Liver (tissue), 9 donors: ENCODE data around the gene CCDC39. TPM values are rescaled to one million over a fixed set of nuclear protein-coding genes. Genes with fewer than 3 reads are reported as not detected.

Experiments
- DNase-seq: peaks from one replicate; pipeline ENCODE4 v3.0.0-alpha.2; 2017; ENCODE audit warnings: low spot score
- H3K27ac ChIP-seq, 2 donors: one replicate each; pipeline ENCODE4 v1.7.0; 2013; ENCODE audit warnings: inconsistent platforms in 2 of 2, low read length in 2 of 2, control low read depth in 1 of 2, low read depth in 1 of 2, mild to moderate bottlenecking in 1 of 2
- H3K27me3 ChIP-seq, 4 donors: one replicate each; pipeline versions ENCODE4 v1.6.1 to v1.7.0; 2013; ENCODE audit warnings: low read length in 3 of 4, inconsistent platforms in 1 of 4, mild to moderate bottlenecking in 1 of 4, moderate library complexity in 1 of 4; ENCODE audit not compliant: control insufficient read depth in 4 of 4, insufficient read depth in 4 of 4
- H3K36me3 ChIP-seq, 4 donors: one replicate each; pipeline versions ENCODE4 v1.6.1 to v1.7.0; 2013; ENCODE audit warnings: low read length in 3 of 4, mild to moderate bottlenecking in 3 of 4, low read depth in 1 of 4, moderate library complexity in 1 of 4; ENCODE audit not compliant: control insufficient read depth in 4 of 4, insufficient read depth in 3 of 4
- H3K4me1 ChIP-seq, 4 donors: one replicate each; pipeline versions ENCODE4 v1.6.1 to v1.7.0; 2013; ENCODE audit warnings: low read length in 3 of 4, mild to moderate bottlenecking in 3 of 4, moderate library complexity in 1 of 4; ENCODE audit not compliant: control insufficient read depth in 4 of 4, insufficient read depth in 4 of 4
- H3K4me3 ChIP-seq, 3 donors: one replicate each; pipeline versions ENCODE4 v1.6.1 to v1.7.0; 2013; ENCODE audit warnings: low read length in 3 of 3, control low read depth in 1 of 3, low read depth in 1 of 3, mild to moderate bottlenecking in 1 of 3
- H3K9ac ChIP-seq, 2 donors: one replicate each; pipeline ENCODE4 v1.7.0; 2013; ENCODE audit warnings: low read length in 2 of 2, mild to moderate bottlenecking in 2 of 2, moderate library complexity in 2 of 2, control low read depth in 1 of 2, low read depth in 1 of 2
- H3K9me3 ChIP-seq, 4 donors: one replicate each; pipeline versions ENCODE4 v1.6.1 to v1.7.0; 2013; ENCODE audit warnings: low read length in 3 of 4; ENCODE audit not compliant: control insufficient read depth in 4 of 4
- EGR1 ChIP-seq, 2 donors: IDR thresholded peaks; 2 replicates each; pipeline ENCODE4 v1.6.1; 2016 to 2018; ENCODE audit warnings: antibody characterized with exemption in 2 of 2, low read depth in 2 of 2
- FOXA1 ChIP-seq: IDR thresholded peaks from 2 replicates; pipeline ENCODE4 v1.6.1; 2016; ENCODE audit warnings: antibody characterized with exemption
- FOXA2 ChIP-seq: IDR thresholded peaks from 2 replicates; pipeline ENCODE4 v1.6.1; 2016; ENCODE audit warnings: antibody characterized with exemption
- GABPA ChIP-seq, 2 donors: IDR thresholded peaks in 1 of 2; conservative IDR thresholded peaks in 1 of 2; 2 replicates each; pipeline ENCODE4 v1.6.1; 2016; ENCODE audit warnings: antibody characterized with exemption in 2 of 2, mild to moderate bottlenecking in 1 of 2, moderate library complexity in 1 of 2
- HNF4A ChIP-seq, 2 donors: conservative IDR thresholded peaks; 2 replicates each; pipeline ENCODE4 v1.6.1; 2016; ENCODE audit warnings: antibody characterized with exemption in 2 of 2, mild to moderate bottlenecking in 2 of 2
- HNF4G ChIP-seq: IDR thresholded peaks from 2 replicates; pipeline ENCODE4 v1.6.1; 2016; ENCODE audit warnings: antibody characterized with exemption
- JUND ChIP-seq, 2 donors: IDR thresholded peaks; 2 replicates each; pipeline ENCODE4 v1.6.1; 2016; ENCODE audit warnings: antibody characterized with exemption in 2 of 2
- NR2F2 ChIP-seq: IDR thresholded peaks from 2 replicates; pipeline ENCODE4 v1.6.1; 2016; ENCODE audit warnings: antibody characterized with exemption
- RAD21 ChIP-seq, 2 donors: IDR thresholded peaks; 2 replicates each; pipeline ENCODE4 v1.6.1; 2016; ENCODE audit warnings: antibody characterized with exemption in 2 of 2, mild to moderate bottlenecking in 2 of 2
- RXRA ChIP-seq, 2 donors: IDR thresholded peaks; 2 replicates each; pipeline ENCODE4 v1.6.1; 2017 to 2018; ENCODE audit warnings: antibody characterized with exemption in 2 of 2, mild to moderate bottlenecking in 1 of 2
- SP1 ChIP-seq: IDR thresholded peaks from 2 replicates; pipeline ENCODE4 v1.6.1; 2018; ENCODE audit warnings: antibody characterized with exemption, mild to moderate bottlenecking
- TAF1 ChIP-seq: conservative IDR thresholded peaks from 2 replicates; pipeline ENCODE4 v1.6.1; 2016; ENCODE audit warnings: antibody characterized with exemption, mild to moderate bottlenecking
- YY1 ChIP-seq: IDR thresholded peaks from 2 replicates; pipeline ENCODE4 v1.6.1; 2016; ENCODE audit warnings: antibody characterized with exemption, mild to moderate bottlenecking
- WGBS: extraction: QIAGEN DNeasy Blood & Tissue Kit; methylation state at CpG from one replicate; pipeline ENCODE4 v1.1.7; 2013; 5-methylcytosine and 5-hydroxymethylcytosine counted together
- polyA plus RNA-seq, 2 donors: library from polyadenylated mRNA; stranded (reverse) in 1 of 2; unstranded in 1 of 2; fragments of 200-250 nt in 1 of 2; fragments of >200 nt in 1 of 2; fragmentation: Nextera tagmentation in 1 of 2; extraction: Ambion mirVana in 1 of 2; gene quantifications; one replicate each; pipeline versions ENCODE4 v1.2.1 to v1.2.3, GENCODE V29; 2013 to 2015
- total RNA-seq, 2 donors: library from RNA; depleted of rRNA; stranded (reverse); fragments of >200 nt; gene quantifications; one replicate each; pipeline ENCODE4 v1.2.3, GENCODE V29; 2014
- TF ChIP-seq, protein P1 (sequence below): fragments of 150-350 bp; IDR thresholded peaks from 2 replicates; pipeline ENCODE4 v1.5.1; 2017; ENCODE audit warnings: improper control_type of control experiment, low read depth, low read length; ENCODE audit not compliant: missing input control
- TF ChIP-seq, protein P2 (sequence below): IDR thresholded peaks from 2 replicates; pipeline ENCODE4 v1.6.1; 2016; ENCODE audit warnings: antibody characterized with exemption
- TF ChIP-seq, protein P3 (sequence below): IDR thresholded peaks from 2 replicates; pipeline ENCODE4 v1.6.1; 2016; ENCODE audit warnings: antibody characterized with exemption, mild to moderate bottlenecking
- TF ChIP-seq, protein P4 (sequence below): IDR thresholded peaks from 2 replicates; pipeline ENCODE4 v1.6.1; 2016; ENCODE audit warnings: antibody characterized with exemption
- TF ChIP-seq, protein P5 (sequence below): IDR thresholded peaks from 2 replicates; pipeline ENCODE4 v1.6.1; 2016; ENCODE audit warnings: antibody characterized with exemption
- donor health status: healthy.
- donor health status: healthy.
- donor health status: healthy.
- donor health status: healthy.
- donor health status: healthy.

CCDC39 gene
- total and polyA plus RNA-seq, 4 donors = under 0.01 to 0.08 TPM; not detected in 2

DNA sequence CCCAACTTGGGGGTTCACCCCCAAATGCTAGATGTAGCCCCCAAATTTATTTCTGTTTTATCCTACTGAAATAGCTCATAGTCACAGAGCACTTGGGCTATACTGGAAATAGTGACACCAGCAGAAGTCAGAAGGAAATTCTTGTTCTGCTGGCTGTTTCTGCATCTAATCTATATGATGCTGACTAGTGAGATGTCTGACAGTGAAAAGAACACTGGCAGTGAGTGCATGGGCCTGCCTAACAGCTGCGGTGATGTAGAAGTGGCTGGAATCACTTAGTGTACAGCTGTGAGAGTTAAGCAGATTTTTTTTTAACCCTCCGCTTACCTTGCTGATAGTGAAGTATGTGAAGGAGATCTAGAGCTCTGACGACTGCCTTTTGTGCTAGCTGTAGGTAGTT is 63.3 kb downstream of the CCDC39 start:
- DNase-seq = no peak
- 77% methylated on average over 3 of the region's 3 CpGs for WGBS
- no peaks in the 10 kb centered on the region for H3K4me1 ChIP-seq
- no peak overlapping the region for H3K4me3 ChIP-seq
- no peaks in the 10 kb centered on the region for H3K27me3 ChIP-seq
- peaks cover 1 to 24% (median 19%) of the 10 kb centered on the region in 4 donors for H3K36me3 ChIP-seq
- no peak overlapping the region for H3K9ac ChIP-seq
- H3K9me3 ChIP-seq = no peaks in the 10 kb centered on the region
- TF ChIP-seq GABPA (IDR thresholded peaks at IDR 0.05 in 1 of 2, conservative IDR thresholded peaks at IDR 0.05 in 1 of 2) (no peak), HNF4G (no peak)
- TF ChIP-seq, protein P1, sequence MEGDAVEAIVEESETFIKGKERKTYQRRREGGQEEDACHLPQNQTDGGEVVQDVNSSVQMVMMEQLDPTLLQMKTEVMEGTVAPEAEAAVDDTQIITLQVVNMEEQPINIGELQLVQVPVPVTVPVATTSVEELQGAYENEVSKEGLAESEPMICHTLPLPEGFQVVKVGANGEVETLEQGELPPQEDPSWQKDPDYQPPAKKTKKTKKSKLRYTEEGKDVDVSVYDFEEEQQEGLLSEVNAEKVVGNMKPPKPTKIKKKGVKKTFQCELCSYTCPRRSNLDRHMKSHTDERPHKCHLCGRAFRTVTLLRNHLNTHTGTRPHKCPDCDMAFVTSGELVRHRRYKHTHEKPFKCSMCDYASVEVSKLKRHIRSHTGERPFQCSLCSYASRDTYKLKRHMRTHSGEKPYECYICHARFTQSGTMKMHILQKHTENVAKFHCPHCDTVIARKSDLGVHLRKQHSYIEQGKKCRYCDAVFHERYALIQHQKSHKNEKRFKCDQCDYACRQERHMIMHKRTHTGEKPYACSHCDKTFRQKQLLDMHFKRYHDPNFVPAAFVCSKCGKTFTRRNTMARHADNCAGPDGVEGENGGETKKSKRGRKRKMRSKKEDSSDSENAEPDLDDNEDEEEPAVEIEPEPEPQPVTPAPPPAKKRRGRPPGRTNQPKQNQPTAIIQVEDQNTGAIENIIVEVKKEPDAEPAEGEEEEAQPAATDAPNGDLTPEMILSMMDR = no peak
- TF ChIP-seq, protein P2, sequence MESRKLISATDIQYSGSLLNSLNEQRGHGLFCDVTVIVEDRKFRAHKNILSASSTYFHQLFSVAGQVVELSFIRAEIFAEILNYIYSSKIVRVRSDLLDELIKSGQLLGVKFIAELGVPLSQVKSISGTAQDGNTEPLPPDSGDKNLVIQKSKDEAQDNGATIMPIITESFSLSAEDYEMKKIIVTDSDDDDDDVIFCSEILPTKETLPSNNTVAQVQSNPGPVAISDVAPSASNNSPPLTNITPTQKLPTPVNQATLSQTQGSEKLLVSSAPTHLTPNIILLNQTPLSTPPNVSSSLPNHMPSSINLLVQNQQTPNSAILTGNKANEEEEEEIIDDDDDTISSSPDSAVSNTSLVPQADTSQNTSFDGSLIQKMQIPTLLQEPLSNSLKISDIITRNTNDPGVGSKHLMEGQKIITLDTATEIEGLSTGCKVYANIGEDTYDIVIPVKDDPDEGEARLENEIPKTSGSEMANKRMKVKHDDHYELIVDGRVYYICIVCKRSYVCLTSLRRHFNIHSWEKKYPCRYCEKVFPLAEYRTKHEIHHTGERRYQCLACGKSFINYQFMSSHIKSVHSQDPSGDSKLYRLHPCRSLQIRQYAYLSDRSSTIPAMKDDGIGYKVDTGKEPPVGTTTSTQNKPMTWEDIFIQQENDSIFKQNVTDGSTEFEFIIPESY = no peak
- no peak overlapping the region for H3K27ac ChIP-seq

DNA sequence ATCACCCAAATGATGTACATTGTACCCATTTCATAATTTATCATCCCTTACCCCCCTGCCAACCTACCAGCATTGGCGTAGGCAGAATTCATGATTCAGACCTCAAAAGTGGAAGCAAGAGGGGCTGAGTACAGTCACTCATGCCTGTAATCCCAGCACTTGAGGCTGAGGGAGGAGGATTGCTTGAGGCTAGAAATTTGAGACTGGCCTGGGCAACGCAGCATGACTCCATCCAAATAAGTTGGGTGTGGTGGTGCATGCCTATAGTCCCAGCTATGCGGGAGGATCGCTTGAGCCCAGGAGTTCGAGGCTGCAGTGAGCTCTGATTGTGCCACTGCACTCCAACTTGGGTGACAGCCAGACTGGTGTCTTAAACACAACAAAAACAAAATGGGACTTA is 66.9 kb downstream of the CCDC39 start:
- 97% methylated on average over 5 of the region's 5 CpGs for WGBS
- H3K36me3 ChIP-seq = peaks cover 1 to 56% (median 49%) of the 10 kb centered on the region in 4 donors
- H3K9ac ChIP-seq = no peak overlapping the region
- H3K4me1 ChIP-seq = no peaks in the 10 kb centered on the region
- no peaks in the 10 kb centered on the region for H3K9me3 ChIP-seq
- no peaks in the 10 kb centered on the region for H3K27me3 ChIP-seq
- H3K4me3 ChIP-seq = no peak overlapping the region
- TF ChIP-seq, protein P2 = no peak
- TF ChIP-seq SP1 (no peak), EGR1 (IDR thresholded peaks at IDR 0.05; ENCODE audit: low read depth in 2 of 2) (no peak), NR2F2 (no peak), FOXA1 (no peak), HNF4A (conservative IDR thresholded peaks at IDR 0.05) (no peak), HNF4G (no peak), YY1 (no peak), RAD21 (IDR thresholded peaks at IDR 0.05) (no peak), TAF1 (no peak), GABPA (IDR thresholded peaks at IDR 0.05 in 1 of 2, conservative IDR thresholded peaks at IDR 0.05 in 1 of 2) (no peak), RXRA (IDR thresholded peaks at IDR 0.05) (no peak), FOXA2 (no peak), JUND (IDR thresholded peaks at IDR 0.05) (no peak)
- TF ChIP-seq, protein P3, sequence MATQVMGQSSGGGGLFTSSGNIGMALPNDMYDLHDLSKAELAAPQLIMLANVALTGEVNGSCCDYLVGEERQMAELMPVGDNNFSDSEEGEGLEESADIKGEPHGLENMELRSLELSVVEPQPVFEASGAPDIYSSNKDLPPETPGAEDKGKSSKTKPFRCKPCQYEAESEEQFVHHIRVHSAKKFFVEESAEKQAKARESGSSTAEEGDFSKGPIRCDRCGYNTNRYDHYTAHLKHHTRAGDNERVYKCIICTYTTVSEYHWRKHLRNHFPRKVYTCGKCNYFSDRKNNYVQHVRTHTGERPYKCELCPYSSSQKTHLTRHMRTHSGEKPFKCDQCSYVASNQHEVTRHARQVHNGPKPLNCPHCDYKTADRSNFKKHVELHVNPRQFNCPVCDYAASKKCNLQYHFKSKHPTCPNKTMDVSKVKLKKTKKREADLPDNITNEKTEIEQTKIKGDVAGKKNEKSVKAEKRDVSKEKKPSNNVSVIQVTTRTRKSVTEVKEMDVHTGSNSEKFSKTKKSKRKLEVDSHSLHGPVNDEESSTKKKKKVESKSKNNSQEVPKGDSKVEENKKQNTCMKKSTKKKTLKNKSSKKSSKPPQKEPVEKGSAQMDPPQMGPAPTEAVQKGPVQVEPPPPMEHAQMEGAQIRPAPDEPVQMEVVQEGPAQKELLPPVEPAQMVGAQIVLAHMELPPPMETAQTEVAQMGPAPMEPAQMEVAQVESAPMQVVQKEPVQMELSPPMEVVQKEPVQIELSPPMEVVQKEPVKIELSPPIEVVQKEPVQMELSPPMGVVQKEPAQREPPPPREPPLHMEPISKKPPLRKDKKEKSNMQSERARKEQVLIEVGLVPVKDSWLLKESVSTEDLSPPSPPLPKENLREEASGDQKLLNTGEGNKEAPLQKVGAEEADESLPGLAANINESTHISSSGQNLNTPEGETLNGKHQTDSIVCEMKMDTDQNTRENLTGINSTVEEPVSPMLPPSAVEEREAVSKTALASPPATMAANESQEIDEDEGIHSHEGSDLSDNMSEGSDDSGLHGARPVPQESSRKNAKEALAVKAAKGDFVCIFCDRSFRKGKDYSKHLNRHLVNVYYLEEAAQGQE = no peak
- TF ChIP-seq, protein P1 = no peak
- TF ChIP-seq, protein P4, sequence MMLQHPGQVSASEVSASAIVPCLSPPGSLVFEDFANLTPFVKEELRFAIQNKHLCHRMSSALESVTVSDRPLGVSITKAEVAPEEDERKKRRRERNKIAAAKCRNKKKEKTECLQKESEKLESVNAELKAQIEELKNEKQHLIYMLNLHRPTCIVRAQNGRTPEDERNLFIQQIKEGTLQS = no peak
- TF ChIP-seq, protein P5, sequence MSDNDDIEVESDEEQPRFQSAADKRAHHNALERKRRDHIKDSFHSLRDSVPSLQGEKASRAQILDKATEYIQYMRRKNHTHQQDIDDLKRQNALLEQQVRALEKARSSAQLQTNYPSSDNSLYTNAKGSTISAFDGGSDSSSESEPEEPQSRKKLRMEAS = no peak
- no peak overlapping the region for H3K27ac ChIP-seq
- no peak for DNase-seq
